ENCODE data around the gene CUL3. TPM values are rescaled to one million over a fixed set of nuclear protein-coding genes. Genes with fewer than 3 reads are reported as not detected.
A peak's percentile ranks its signal among the peaks of the same experiment; 100 is the strongest.

Gene CUL3
- total RNA-seq (72.6 TPM), polyA plus RNA-seq (ENCODE audit: insufficient read depth in 1 of 8, insufficient read length in 8 of 8, low replicate concordance in 1 of 8) (10 to 100 TPM; 70.3 to 83.9 (median 77.8) TPM)
- long read RNA-seq, donor 1, full-length matches to known transcripts: 5 of 5 reads
- long read RNA-seq, donor 1, partial matches to known transcripts: 0 of 5 reads
- long read RNA-seq, donor 1, other reads (novel, unspliced or antisense): 0 of 5 reads
- long read RNA-seq, donor 2, full-length matches to known transcripts: 2 of 2 reads
- long read RNA-seq, donor 2, partial matches to known transcripts: 0 of 2 reads
- long read RNA-seq, donor 2, other reads (novel, unspliced or antisense): 0 of 2 reads
- long read RNA-seq, donor 3, full-length matches to known transcripts: 13 of 13 reads
- long read RNA-seq, donor 3, partial matches to known transcripts: 0 of 13 reads
- long read RNA-seq, donor 3, other reads (novel, unspliced or antisense): 0 of 13 reads
- long read RNA-seq, donor 4, full-length matches to known transcripts: 4 of 4 reads
- long read RNA-seq, donor 4, partial matches to known transcripts: 0 of 4 reads
- long read RNA-seq, donor 4, other reads (novel, unspliced or antisense): 0 of 4 reads
- long read RNA-seq, donor 5, full-length matches to known transcripts: 13 of 13 reads
- long read RNA-seq, donor 5, partial matches to known transcripts: 0 of 13 reads
- long read RNA-seq, donor 5, other reads (novel, unspliced or antisense): 0 of 13 reads
- long read RNA-seq, donor 6, full-length matches to known transcripts: 15 of 23 reads
- long read RNA-seq, donor 6, partial matches to known transcripts: 8 of 23 reads
- long read RNA-seq, donor 6, other reads (novel, unspliced or antisense): 0 of 23 reads
- long read RNA-seq, donor 7, full-length matches to known transcripts: 9 of 9 reads
- long read RNA-seq, donor 7, partial matches to known transcripts: 0 of 9 reads
- long read RNA-seq, donor 7, other reads (novel, unspliced or antisense): 0 of 9 reads
- long read RNA-seq, donor 8, full-length matches to known transcripts: 8 of 8 reads
- long read RNA-seq, donor 8, partial matches to known transcripts: 0 of 8 reads
- long read RNA-seq, donor 8, other reads (novel, unspliced or antisense): 0 of 8 reads
- long read RNA-seq, donor 9, full-length matches to known transcripts: 4 of 10 reads
- long read RNA-seq, donor 9, partial matches to known transcripts: 6 of 10 reads
- long read RNA-seq, donor 9, other reads (novel, unspliced or antisense): 0 of 10 reads
- long read RNA-seq, donor 10, full-length matches to known transcripts: 9 of 15 reads
- long read RNA-seq, donor 10, partial matches to known transcripts: 6 of 15 reads
- long read RNA-seq, donor 10, other reads (novel, unspliced or antisense): 0 of 15 reads
- long read RNA-seq, donor 11, full-length matches to known transcripts: 12 of 12 reads
- long read RNA-seq, donor 11, partial matches to known transcripts: 0 of 12 reads
- long read RNA-seq, donor 11, other reads (novel, unspliced or antisense): 0 of 12 reads

- Histone ChIP-seq H3K27me3 (ENCODE audit: control insufficient read depth, insufficient read depth, low read length) (no peaks in the 10 kb centered on the region), H3K27ac (ENCODE audit: low read length) (peak within 1 kb of the TSS; percentile 89), H3K9me3 (replicated peaks; ENCODE audit: control insufficient read depth, low read depth, low read length) (no peaks in the 10 kb centered on the region), H3K4me3 (ENCODE audit: low read length) (peak within 1 kb of the TSS; percentile 92), H3K4me1 (ENCODE audit: control insufficient read depth, insufficient read depth, low read length) (peaks cover 6% of the 10 kb centered on the region), H3K36me3 (ENCODE audit: control insufficient read depth, insufficient read depth, low read length) (peaks cover 5% of the 10 kb centered on the region)
- DNase-seq: peak; percentile 99
- WGBS (ENCODE audit: insufficient coverage): under 1% methylated on average over 54 of the region's 68 CpGs
Observed at GRCh38 chr2:224585211-224586088, at the start of gene CUL3. CUL3 (minus strand) TSS chr2:224585363; CDS start chr2:224585009, 354 bp downstream.

GRCh38 chr2:224630659-224631550, 45.7 kb upstream of the CUL3 start:
- Histone ChIP-seq H3K27me3 (ENCODE audit: control insufficient read depth, insufficient read depth, low read length) (no peaks in the 10 kb centered on the region), H3K36me3 (ENCODE audit: control insufficient read depth, insufficient read depth, low read length) (no peaks in the 10 kb centered on the region), H3K9me3 (replicated peaks; ENCODE audit: control insufficient read depth, low read depth, low read length) (no peaks in the 10 kb centered on the region), H3K4me1 (ENCODE audit: control insufficient read depth, insufficient read depth, low read length) (no peaks in the 10 kb centered on the region), H3K4me3 (ENCODE audit: low read length) (no peak overlapping the region), H3K27ac (ENCODE audit: low read length) (no peak overlapping the region)
- no peak for DNase-seq
- WGBS (ENCODE audit: insufficient coverage): 55% methylated on average over 4 of the region's 6 CpGs

DNA sequence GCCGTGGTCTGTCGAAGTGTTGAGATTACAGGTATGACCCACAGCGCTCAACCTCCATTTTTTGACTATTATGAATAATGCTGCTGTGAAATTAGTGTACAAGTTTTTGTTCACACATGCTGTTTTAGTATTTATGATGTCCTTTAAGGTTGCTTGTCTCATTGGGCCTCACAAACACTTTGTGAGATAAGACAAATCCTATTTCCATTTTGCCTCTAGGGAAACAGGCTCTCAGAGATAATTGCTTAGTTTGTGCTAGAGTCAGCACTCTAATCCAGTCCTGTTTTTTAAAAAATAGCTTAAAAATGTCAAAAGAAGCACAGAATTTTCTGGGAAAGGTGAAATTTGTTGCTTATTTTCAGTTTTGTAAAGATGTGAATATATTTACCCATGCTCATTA, 43.3 kb upstream of the CUL3 start:
- no peak for DNase-seq
- Histone ChIP-seq H3K4me3 (ENCODE audit: low read length) (no peak overlapping the region), H3K4me1 (ENCODE audit: control insufficient read depth, insufficient read depth, low read length) (no peaks in the 10 kb centered on the region), H3K27ac (ENCODE audit: low read length) (no peak overlapping the region), H3K9me3 (replicated peaks; ENCODE audit: control insufficient read depth, low read depth, low read length) (no peaks in the 10 kb centered on the region), H3K36me3 (ENCODE audit: control insufficient read depth, insufficient read depth, low read length) (no peaks in the 10 kb centered on the region), H3K27me3 (ENCODE audit: control insufficient read depth, insufficient read depth, low read length) (no peaks in the 10 kb centered on the region)
- WGBS (ENCODE audit: insufficient coverage): no CpG with 5 or more reads among the region's 3 CpGs

- no peaks in the 10 kb centered on the region for H3K9me3 ChIP-seq (replicated peaks; ENCODE audit: control insufficient read depth, low read depth, low read length)
- no peaks in the 10 kb centered on the region for H3K4me1 ChIP-seq (ENCODE audit: control insufficient read depth, insufficient read depth, low read length)
- no peak overlapping the region for H3K4me3 ChIP-seq (ENCODE audit: low read length)
- H3K27ac ChIP-seq (ENCODE audit: low read length): no peak overlapping the region
- H3K36me3 ChIP-seq (ENCODE audit: control insufficient read depth, insufficient read depth, low read length): no peaks in the 10 kb centered on the region
- no peak for DNase-seq
- 67% methylated on average over 1 of the region's 4 CpGs for WGBS (ENCODE audit: insufficient coverage)
- no peaks in the 10 kb centered on the region for H3K27me3 ChIP-seq (ENCODE audit: control insufficient read depth, insufficient read depth, low read length)
Observed at GRCh38 chr2:224626735-224627134, 41.6 kb upstream of the CUL3 start.

- DNase-seq: no peak
- no peaks in the 10 kb centered on the region for H3K27me3 ChIP-seq (ENCODE audit: control insufficient read depth, insufficient read depth, low read length)
- WGBS (ENCODE audit: insufficient coverage): no CpG with 5 or more reads among the region's 4 CpGs
- H3K9me3 ChIP-seq (replicated peaks; ENCODE audit: control insufficient read depth, low read depth, low read length): no peaks in the 10 kb centered on the region
- H3K36me3 ChIP-seq (ENCODE audit: control insufficient read depth, insufficient read depth, low read length): no peaks in the 10 kb centered on the region
- H3K4me3 ChIP-seq (ENCODE audit: low read length): no peak overlapping the region
- no peak overlapping the region for H3K27ac ChIP-seq (ENCODE audit: low read length)
- H3K4me1 ChIP-seq (ENCODE audit: control insufficient read depth, insufficient read depth, low read length): no peaks in the 10 kb centered on the region
Observed at GRCh38 chr2:224613543-224614286, 28.6 kb upstream of the CUL3 start.

DNA sequence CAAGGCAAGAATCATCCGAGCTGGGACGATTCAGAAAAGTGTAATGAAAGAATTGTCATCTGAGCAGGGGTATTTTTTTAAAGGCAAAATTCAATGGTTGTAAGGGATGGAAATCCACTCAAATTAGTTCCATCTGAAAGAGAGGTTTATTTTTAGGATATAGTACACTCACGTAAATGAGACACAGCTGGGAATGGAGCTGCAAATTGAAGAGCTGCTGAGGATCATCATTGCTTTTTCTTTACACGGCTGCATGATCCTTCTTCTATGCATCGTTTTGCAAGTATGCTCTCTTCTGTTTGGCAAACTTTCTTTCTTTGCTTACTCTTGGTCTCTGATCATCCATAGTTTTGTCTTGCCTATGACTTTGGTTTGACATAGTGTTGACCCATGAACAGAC, 27.4 kb upstream of the CUL3 start:
- H3K36me3 ChIP-seq (ENCODE audit: control insufficient read depth, insufficient read depth, low read length): no peaks in the 10 kb centered on the region
- H3K4me3 ChIP-seq (ENCODE audit: low read length): no peak overlapping the region
- no peaks in the 10 kb centered on the region for H3K4me1 ChIP-seq (ENCODE audit: control insufficient read depth, insufficient read depth, low read length)
- no peaks in the 10 kb centered on the region for H3K27me3 ChIP-seq (ENCODE audit: control insufficient read depth, insufficient read depth, low read length)
- peak; percentile 69 for DNase-seq
- WGBS (ENCODE audit: insufficient coverage): 54% methylated on average over 4 of the region's 5 CpGs
- no peak overlapping the region for H3K27ac ChIP-seq (ENCODE audit: low read length)
- no peaks in the 10 kb centered on the region for H3K9me3 ChIP-seq (replicated peaks; ENCODE audit: control insufficient read depth, low read depth, low read length)

GRCh38 chr2:224611938-224612337, 26.8 kb upstream of the CUL3 start:
- no peaks in the 10 kb centered on the region for H3K9me3 ChIP-seq (replicated peaks; ENCODE audit: control insufficient read depth, low read depth, low read length)
- no peak overlapping the region for H3K4me3 ChIP-seq (ENCODE audit: low read length)
- H3K27me3 ChIP-seq (ENCODE audit: control insufficient read depth, insufficient read depth, low read length): no peaks in the 10 kb centered on the region
- no peak overlapping the region for H3K27ac ChIP-seq (ENCODE audit: low read length)
- no CpG with 5 or more reads among the region's 3 CpGs for WGBS (ENCODE audit: insufficient coverage)
- no peak for DNase-seq
- H3K36me3 ChIP-seq (ENCODE audit: control insufficient read depth, insufficient read depth, low read length): no peaks in the 10 kb centered on the region
- H3K4me1 ChIP-seq (ENCODE audit: control insufficient read depth, insufficient read depth, low read length): no peaks in the 10 kb centered on the region

DNA sequence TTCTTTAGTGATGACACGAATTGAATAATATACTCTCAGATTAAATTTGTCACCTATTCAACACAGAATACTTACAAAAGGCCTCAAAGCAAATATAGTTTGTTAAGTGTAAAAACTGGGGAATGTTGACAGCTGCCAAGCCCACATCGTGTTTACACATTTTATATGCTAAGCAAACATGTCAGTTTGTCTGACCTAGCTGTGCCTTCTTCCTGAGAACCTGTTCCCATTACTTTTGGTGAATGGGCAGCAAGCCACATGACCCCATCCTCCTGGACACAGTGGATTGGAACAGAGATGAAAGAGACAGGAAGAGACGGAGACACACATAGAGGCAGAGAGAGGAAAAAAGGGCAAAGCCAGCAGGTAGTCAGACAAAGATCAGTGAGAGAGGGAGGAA, 22.9 kb upstream of the CUL3 start:
- no peaks in the 10 kb centered on the region for H3K4me1 ChIP-seq (ENCODE audit: control insufficient read depth, insufficient read depth, low read length)
- no peaks in the 10 kb centered on the region for H3K9me3 ChIP-seq (replicated peaks; ENCODE audit: control insufficient read depth, low read depth, low read length)
- no peaks in the 10 kb centered on the region for H3K27me3 ChIP-seq (ENCODE audit: control insufficient read depth, insufficient read depth, low read length)
- H3K4me3 ChIP-seq (ENCODE audit: low read length): no peak overlapping the region
- 82% methylated on average over 1 of the region's 3 CpGs for WGBS (ENCODE audit: insufficient coverage)
- no peak overlapping the region for H3K27ac ChIP-seq (ENCODE audit: low read length)
- no peaks in the 10 kb centered on the region for H3K36me3 ChIP-seq (ENCODE audit: control insufficient read depth, insufficient read depth, low read length)
- DNase-seq: no peak
